Glomerular endothelial cell (primary cell): Measurements from ENCODE around the gene DNAAF8. TPM values are rescaled to one million over a fixed set of nuclear protein-coding genes. Genes with fewer than 3 reads are reported as not detected.

Experiments used
- DNase-seq: peaks from one replicate; pipeline ENCODE4 v3.0.0-alpha.2; 2011; ENCODE audit warnings: low read depth, low spot score; ENCODE audit errors: extremely low read depth
- total RNA-seq: library from RNA; depleted of rRNA; stranded (reverse); fragments of >200 nt; gene quantifications from 2 replicates; pipeline ENCODE4 v1.2.3, GENCODE V29; 2015

DNAAF8 gene
- total RNA-seq, 1 donor from 2014 or later: 1.8 TPM

- no peak for DNase-seq
Measured at GRCh38 chr16:4694642-4695451, 39.5 kb upstream of the DNAAF8 start.

GRCh38 chr16:4695473-4696171 lies 38.7 kb upstream of the DNAAF8 start:
- no peak for DNase-seq

- DNase-seq: no peak
Measured at GRCh38 chr16:4696172-4696904, 38.0 kb upstream of the DNAAF8 start.

DNA sequence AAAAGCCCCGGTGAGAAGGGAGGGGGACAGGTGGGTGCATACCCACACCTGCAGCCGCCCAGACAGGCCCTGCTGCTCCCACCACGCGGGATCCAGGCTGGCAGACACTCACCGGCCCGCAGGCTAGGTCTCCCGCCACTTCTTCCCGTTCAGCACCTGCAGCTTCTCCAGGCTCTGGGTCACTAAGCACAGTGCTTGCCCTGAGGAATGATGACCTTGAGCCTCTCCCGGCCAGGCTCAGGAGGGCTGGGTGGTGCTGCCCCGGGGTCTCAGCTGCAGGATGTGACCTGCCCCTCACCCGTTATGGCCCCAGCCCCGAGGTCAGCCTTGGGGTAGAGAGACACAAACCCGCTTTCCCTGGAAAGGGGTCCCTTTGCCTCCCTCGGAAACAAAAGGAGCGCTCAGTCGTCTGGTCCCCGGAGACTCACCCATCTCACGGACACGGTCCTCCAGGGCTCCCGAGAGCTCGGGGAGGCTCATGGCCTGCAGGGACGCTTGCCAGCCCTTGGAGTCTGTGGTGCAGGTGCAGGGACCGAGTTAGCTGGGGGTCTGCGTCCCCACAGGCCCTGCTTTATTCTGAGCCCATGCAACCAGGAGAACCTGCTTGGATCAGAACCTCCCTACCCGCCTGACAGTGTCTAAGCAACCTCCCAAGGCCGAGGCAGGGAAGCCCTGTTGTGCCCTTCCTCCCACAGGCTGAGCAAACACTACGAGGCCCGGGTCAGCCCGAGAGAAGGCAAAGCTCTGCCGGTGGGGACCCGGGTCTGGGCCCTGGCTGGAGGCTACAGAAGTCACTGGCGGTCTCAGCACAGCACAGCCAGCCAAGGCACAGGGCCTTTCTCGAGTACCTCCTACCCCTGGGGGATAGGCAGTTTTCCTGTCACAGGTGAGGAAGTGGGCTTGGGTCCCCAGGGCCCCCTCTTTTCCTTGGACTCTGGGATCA lies 37.2 kb upstream of the DNAAF8 start:
- no peak for DNase-seq

DNA sequence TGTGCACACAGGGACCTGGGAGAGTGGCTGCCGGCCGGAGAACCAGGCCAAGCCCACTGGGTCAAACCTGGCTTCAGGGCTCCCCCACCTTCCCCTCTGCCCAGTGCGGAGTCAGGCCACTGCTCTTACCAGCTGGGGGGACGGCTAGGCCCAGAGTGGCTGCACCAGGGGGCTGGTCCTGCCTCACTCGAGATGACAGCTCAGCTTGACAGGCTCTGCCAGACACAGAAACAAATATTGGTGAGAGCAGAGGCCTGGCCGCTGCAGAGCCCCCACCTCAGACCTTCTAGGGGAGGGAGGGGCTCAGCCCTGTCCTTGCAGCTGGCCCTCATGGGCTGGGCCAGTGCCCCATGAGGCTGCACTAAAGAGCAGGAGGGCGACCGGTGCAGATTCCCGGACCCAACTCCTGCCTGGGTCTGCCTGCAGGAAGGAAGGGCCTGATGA lies 36.5 kb upstream of the DNAAF8 start:
- DNase-seq: no peak

DNA sequence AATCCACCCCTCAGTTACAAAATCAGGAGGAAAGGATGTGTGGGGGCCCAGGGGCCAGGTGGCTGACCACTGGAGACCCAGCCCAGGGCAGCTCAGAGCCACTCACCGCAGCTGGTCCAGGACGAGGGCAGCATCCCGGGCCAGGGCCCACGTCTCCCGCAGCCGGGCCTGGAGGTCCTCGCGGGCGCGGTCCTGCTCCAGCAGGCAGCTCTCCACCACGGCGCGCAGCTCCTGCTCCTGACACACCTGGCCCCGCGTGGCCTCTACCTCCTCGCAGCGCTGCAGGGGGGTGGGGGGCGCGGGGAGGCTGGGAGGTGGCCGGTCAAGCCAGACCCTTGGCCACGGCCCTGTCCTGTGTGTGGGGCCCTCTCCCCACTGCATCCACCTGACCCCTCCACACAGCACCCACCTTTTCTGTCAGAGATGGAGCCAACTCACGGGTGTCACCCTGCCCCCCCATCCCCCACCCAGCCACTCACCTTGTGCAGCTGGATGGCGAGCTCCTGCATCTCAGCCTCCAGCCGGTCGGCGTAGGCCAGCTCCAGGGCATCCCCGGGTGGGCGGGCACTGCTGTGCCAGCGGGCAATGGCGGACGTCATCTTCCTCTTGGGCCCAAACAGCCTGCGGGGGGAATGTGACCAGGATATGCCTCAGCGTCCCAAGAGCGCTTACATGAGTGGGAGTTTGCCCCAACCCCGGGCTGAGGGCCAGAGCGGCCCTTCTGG lies 35.9 kb upstream of the DNAAF8 start:
- no peak for DNase-seq

GRCh38 chr16:4699046-4699556 lies 35.2 kb upstream of the DNAAF8 start:
- no peak for DNase-seq

DNA sequence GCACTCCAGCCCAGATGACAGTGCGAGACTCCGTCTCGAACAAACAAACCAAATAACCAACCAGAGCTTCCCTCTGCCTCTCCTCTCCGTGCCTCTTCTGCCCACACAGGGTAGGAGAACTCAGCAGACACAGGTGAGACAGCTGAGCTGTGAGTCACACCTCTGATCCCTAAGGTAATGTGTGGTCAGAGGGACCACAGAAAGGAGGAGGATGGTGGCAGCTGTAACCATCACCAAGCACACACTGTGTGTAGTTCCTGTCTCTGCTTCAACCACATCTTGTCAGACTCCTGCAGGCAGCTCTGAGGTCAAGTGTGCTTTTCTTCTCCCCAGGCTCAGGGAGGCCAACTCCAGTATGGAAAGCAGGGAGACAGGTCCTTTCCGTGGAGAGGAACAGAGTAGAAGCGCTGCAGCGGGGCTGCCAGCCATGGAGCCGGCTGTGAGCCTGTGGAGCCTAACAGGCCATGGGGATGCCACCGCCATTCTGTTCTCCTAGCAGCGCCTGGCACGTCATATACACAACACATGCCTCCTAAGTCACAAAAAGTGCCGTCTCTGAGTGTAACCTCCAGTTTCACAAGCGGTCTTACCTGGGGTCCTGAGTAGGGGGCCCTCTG lies 33.8 kb upstream of the DNAAF8 start:
- no peak for DNase-seq

DNA sequence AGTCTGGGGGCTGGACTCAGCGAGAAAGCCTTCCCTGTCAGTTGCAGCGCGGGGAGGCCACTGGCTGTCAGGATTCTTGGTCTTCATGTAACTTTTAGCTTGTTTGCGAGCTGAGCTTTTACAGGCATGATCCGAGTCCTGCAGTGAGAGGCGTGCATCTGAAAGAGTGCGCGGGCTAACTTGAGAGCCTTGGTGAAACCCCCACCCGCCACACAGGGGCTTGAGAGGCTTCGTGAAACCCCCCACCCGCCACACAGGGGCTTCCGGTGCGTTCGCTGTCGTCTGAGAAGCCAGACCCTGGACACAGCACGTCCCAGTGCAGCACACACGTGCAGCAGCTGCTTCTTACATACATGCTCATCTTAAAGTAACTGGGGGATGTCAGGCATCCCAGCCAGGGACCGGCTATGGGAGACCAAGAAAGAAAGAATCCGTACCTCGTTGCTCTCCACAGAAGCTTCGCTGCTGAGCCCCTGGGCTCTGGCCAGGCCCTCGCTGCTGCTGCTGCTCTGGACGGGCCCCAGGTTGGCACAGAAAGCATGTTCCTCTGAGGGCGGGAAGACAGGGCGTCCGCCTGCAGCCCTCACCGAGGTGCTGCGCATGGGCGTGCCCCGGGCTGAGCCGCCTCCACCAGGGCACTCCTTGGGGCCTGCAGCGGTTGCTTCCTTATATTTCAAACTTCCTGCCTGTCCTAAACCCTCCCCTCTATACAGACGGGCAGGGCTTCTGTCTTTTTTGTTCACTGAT lies 33.2 kb upstream of the DNAAF8 start:
- DNase-seq: no peak

DNA sequence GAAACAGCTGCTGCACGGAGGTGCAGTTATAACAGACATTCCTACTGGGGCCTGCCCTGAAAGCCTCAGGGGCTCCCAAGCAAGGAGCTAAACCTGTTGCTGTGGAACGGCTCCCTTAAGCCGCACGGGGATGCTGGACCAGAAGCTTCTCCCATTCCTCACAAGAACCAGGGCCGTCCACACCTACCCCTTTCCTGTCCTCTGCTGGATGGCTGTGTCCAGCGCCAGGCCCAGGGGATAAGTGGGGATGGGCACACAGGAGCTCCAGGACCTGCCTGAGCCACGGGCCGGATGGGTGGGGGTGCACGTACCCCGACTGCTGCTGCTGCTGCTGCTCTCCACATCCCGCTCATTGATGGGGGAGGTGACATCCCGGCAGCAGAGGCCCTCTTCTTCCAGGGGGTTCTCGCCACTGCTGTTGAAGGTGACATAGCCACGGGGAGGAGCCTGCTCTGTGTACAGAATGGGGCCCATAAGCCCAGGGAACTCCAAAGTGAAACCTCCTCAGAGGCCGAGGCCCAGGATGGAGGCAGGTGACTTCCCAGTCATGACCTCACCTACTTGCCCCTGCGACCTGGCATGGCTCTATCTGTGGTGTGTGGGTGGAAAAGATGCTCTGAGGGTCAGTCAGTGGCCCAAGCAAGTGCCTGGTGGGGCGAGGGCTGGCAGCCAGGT lies 32.4 kb upstream of the DNAAF8 start:
- DNase-seq: no peak

GRCh38 chr16:4702466-4702808 lies 31.9 kb upstream of the DNAAF8 start:
- no peak for DNase-seq

GRCh38 chr16:4703906-4704305 lies 30.4 kb upstream of the DNAAF8 start:
- no peak for DNase-seq

GRCh38 chr16:4704491-4704890 lies 29.8 kb upstream of the DNAAF8 start:
- no peak for DNase-seq

GRCh38 chr16:4704913-4705312 lies 29.4 kb upstream of the DNAAF8 start:
- no peak for DNase-seq

GRCh38 chr16:4706871-4707270 lies 27.5 kb upstream of the DNAAF8 start:
- DNase-seq: no peak

GRCh38 chr16:4709481-4709880 lies 24.9 kb upstream of the DNAAF8 start:
- no peak for DNase-seq

GRCh38 chr16:4713663-4714501 lies 20.5 kb upstream of the DNAAF8 start:
- DNase-seq: no peak
